ENCODE data around the gene TMCO4.

- no peak for TF ChIP-seq CTCF (conservative IDR thresholded peaks at IDR 0.05 in 1 of 2, IDR thresholded peaks at IDR 0.05 in 1 of 2; ENCODE audit: low read depth in 1 of 2, low read length in 2 of 2)
- no peak for TF ChIP-seq EZH2 (IDR thresholded peaks at IDR 0.05; ENCODE audit: low read length, missing control alignments)
Observed at GRCh38 chr1:19754482-19754881, 45.2 kb downstream of the TMCO4 start.

All from fibroblast of lung (primary cell).